ENCODE measurements around the gene NHEJ1.
A peak's percentile ranks its signal among the peaks of the same experiment; 100 is the strongest.
"Not testable (repeated sequence)": the region's sequence is repeated elsewhere in the genome, so short reads cannot be mapped to it uniquely, and the experiment has no call there.

The NHEJ1 gene

GRCh38 chr2:219206328-219207133 is 45.9 kb upstream of the NHEJ1 start, which contains the start of gene ZFAND2B:
ZFAND2B (plus strand) TSS chr2:219206782; CDS start chr2:219206988, 206 bp downstream.
- peak within 1 kb of the TSS; percentile 75 for H3K4me3 ChIP-seq (ENCODE audit: low read depth, low read length)
- H3K36me3 ChIP-seq (replicated peaks): peaks cover 7% of the 10 kb centered on the region
- TF ChIP-seq CTCF (IDR thresholded peaks at IDR 0.05; ENCODE audit: low read depth, low read length, missing control alignments): peak; percentile 18
- peak; percentile 85 for DNase-seq
- H3K27me3 ChIP-seq (replicated peaks): no peaks in the 10 kb centered on the region
- H3K27ac ChIP-seq: peak within 1 kb of the TSS; percentile 51
- in situ Hi-C loops (cut with HindIII; ENCODE audit: low pct_ligation_motif_present, low sequenced_read_pairs): no loop called here

- Histone ChIP-seq H3K4me3 (ENCODE audit: low read depth, low read length) (peak overlapping the region; percentile 75), H3K36me3 (replicated peaks) (peaks cover 7% of the 10 kb centered on the region), H3K27ac (no peak overlapping the region), H3K27me3 (replicated peaks) (no peaks in the 10 kb centered on the region)
- no peak for TF ChIP-seq CTCF (IDR thresholded peaks at IDR 0.05; ENCODE audit: low read depth, low read length, missing control alignments)
- no peak for DNase-seq
- in situ Hi-C loops (cut with HindIII; ENCODE audit: low pct_ligation_motif_present, low sequenced_read_pairs): no loop called here
Observed at GRCh38 chr2:219205981-219206327, 45.3 kb upstream of the NHEJ1 start.

DNA sequence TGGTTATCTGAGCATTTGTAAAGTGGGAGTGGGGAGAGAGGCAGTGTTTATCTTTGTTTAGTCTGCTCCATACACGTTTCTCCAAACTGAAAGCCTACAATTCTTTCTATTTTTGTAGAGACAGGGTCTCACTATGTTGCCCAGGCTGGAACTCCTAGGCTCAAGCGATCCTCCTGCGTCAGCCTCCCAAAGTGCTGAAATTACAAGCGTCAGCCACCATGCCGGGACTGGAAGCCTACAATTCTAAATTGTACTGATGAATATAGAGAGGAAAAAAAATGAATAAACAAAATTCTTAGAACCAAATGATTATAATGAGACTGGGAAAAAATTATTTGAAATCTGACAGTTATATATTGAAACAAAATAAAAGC is 44.5 kb upstream of the NHEJ1 start:
- no peaks in the 10 kb centered on the region for H3K27me3 ChIP-seq (replicated peaks)
- H3K36me3 ChIP-seq (replicated peaks): peaks cover 7% of the 10 kb centered on the region
- H3K27ac ChIP-seq: no peak overlapping the region
- no peak overlapping the region for H3K4me3 ChIP-seq (ENCODE audit: low read depth, low read length)
- no peak for TF ChIP-seq CTCF (IDR thresholded peaks at IDR 0.05; ENCODE audit: low read depth, low read length, missing control alignments)
- in situ Hi-C loops (cut with HindIII; ENCODE audit: low pct_ligation_motif_present, low sequenced_read_pairs): no loop called here
- DNase-seq: no peak

GRCh38 chr2:219204425-219205164 is 44.0 kb upstream of the NHEJ1 start:
- TF ChIP-seq CTCF (IDR thresholded peaks at IDR 0.05; ENCODE audit: low read depth, low read length, missing control alignments): no peak
- in situ Hi-C loops (cut with HindIII; ENCODE audit: low pct_ligation_motif_present, low sequenced_read_pairs): no loop called here
- Histone ChIP-seq H3K27me3 (replicated peaks) (no peaks in the 10 kb centered on the region), H3K27ac (no peak overlapping the region), H3K36me3 (replicated peaks) (peaks cover 7% of the 10 kb centered on the region), H3K4me3 (ENCODE audit: low read depth, low read length) (no peak overlapping the region)
- no peak for DNase-seq

- H3K4me3 ChIP-seq (ENCODE audit: low read depth, low read length); in situ Hi-C loops (cut with HindIII; ENCODE audit: low pct_ligation_motif_present, low sequenced_read_pairs); H3K27ac ChIP-seq; H3K27me3 ChIP-seq (replicated peaks); DNase-seq; H3K36me3 ChIP-seq (replicated peaks): not testable (repeated sequence)
Observed at GRCh38 chr2:219201331-219201730, 40.7 kb upstream of the NHEJ1 start.

- H3K27me3 ChIP-seq (replicated peaks); H3K27ac ChIP-seq; H3K4me3 ChIP-seq (ENCODE audit: low read depth, low read length); in situ Hi-C loops (cut with HindIII; ENCODE audit: low pct_ligation_motif_present, low sequenced_read_pairs); DNase-seq; H3K36me3 ChIP-seq (replicated peaks): not testable (repeated sequence)
Observed at GRCh38 chr2:219200502-219201326, 40.1 kb upstream of the NHEJ1 start.

All from brain microvascular endothelial cell (primary cell).